H1 (cell line): ENCODE results near the gene SPRYD3. TPM values are rescaled to one million over a fixed set of nuclear protein-coding genes. Genes with fewer than 3 reads are reported as not detected.

ENCODE experiments used
- JUN ChIP-seq: IDR thresholded peaks from 2 replicates; pipeline ENCODE4 v1.6.1; 2011; ENCODE audit warnings: low read depth, mild to moderate bottlenecking, improper control_type of control experiment, low read length
- NRF1 ChIP-seq: IDR thresholded peaks from 2 replicates; pipeline ENCODE4 v1.6.1; 2011; ENCODE audit warnings: mild to moderate bottlenecking, low read depth, low read length, improper control_type of control experiment
- SIRT6 ChIP-seq: IDR thresholded peaks from one replicate; pipeline ENCODE4 v1.7.1; 2012; ENCODE audit warnings: low read length, inconsistent platforms
- polyA plus RNA-seq, 7 experiments: library from polyadenylated mRNA; depleted of rRNA in 3 of 7; stranded (reverse) in 5 of 7; unstranded in 2 of 7; fragments of >200 nt in 5 of 7; fragments of 200-250 nt in 2 of 7; gene quantifications; 1 replicate in 5 of 7; 2 replicates in 1 of 7; 4 replicates in 1 of 7; pipeline versions ENCODE4 v1.2.1 to v1.2.3, GENCODE V29; 2011 to 2013; ENCODE audit warnings: missing spikeins in 2 of 7, mixed read lengths in 2 of 7
- total RNA-seq: library from RNA; stranded (reverse); fragmentation: NEBNext Ultra II Directional; extraction: Animal tissue kit (Norgen Biotek cat#: 25700); gene quantifications from 2 replicates; pipeline ENCODE4 v1.2.1, GENCODE V29; 2021
- TF ChIP-seq, protein P1 (sequence below): IDR thresholded peaks from 2 replicates; pipeline ENCODE4 v1.6.1; 2012; ENCODE audit warnings: low read length, inconsistent platforms

The SPRYD3 gene
- total and polyA plus RNA-seq, 2 of the 8 experiments (the other 6 are each of a cell fraction or from before 2014, with no cell fraction given) = 6.8 to 8.0 TPM

DNA sequence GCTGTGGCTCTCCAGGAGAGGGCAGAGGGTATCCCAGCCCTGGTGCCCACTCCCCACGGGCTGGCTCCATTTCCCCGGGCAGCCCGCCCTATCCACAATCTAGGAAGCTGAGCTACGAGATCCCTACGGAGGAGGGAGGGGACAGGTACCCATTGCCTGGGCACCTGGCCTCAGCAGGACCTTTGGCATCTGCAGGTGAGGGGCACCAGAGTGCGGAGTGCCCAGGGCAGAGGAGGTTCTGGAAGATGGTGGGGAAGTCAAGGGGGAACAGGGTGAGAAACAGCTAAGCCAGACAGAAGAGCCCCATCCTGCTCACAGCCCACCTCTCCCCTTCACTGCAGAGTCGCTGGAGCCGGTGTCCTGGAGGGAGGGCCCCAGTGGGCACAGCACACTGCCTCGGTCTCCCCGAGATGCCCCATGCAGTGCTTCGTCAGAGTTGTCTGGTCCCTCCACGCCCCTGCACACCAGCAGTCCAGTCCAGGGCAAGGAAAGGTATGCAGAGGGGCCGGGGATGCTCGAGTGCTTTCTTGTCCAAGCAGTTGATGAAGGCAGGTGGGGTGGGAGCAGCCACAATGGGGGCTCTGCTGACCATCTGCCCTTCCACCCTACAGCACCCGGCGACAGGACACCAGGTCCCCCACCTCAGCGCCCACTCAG, 19.0 kb downstream of the SPRYD3 start (continued):
- TF ChIP-seq, protein P1, sequence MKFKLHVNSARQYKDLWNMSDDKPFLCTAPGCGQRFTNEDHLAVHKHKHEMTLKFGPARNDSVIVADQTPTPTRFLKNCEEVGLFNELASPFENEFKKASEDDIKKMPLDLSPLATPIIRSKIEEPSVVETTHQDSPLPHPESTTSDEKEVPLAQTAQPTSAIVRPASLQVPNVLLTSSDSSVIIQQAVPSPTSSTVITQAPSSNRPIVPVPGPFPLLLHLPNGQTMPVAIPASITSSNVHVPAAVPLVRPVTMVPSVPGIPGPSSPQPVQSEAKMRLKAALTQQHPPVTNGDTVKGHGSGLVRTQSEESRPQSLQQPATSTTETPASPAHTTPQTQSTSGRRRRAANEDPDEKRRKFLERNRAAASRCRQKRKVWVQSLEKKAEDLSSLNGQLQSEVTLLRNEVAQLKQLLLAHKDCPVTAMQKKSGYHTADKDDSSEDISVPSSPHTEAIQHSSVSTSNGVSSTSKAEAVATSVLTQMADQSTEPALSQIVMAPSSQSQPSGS = no peak
- TF ChIP-seq SIRT6 (no peak), JUN (no peak), NRF1 (no peak)
- TF ChIP-seq, all 59 proteins: peak for 0
